IPS DF 4.7 (cell line): ENCODE results near the gene ADAMTS8.

Experiments used
- DNase-seq: peaks from one replicate; pipeline ENCODE4 v3.0.0-alpha.2; 2013; ENCODE audit warnings: low spot score; ENCODE audit errors: extremely low read depth

The ADAMTS8 gene

DNA sequence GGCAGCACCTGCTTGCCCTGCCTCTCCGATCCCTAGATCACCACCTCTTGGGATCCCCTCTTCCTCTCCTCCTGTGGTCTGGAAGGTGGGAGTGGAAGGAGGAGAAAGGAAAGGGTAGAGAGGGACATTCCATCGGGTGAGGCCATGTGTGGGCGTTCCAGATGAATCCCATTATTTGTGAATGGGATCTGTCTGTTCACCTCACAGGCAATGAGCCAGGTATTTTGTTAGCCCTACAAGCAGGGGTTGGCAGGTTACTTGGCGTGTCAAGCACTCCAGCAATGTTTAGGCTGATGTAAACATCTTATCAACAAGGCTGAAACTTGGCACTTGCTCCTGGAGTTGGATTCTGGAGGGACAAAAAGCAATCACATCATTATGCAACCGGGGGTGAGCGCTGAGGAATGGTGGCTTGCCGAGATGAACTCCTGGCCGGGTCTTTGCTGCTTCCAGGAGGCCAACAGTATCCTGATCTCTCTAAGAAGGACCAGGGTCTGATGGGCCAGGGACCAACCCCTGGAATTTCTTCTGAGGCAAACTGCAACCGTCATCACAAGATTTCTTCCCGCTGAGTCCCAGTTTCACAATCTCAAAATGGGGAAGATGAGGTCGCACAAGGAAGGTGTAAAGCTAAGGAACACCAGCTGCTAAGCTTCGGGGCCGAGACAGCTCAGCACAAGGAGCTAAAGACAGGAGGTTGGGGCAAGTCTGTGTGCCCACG lies 7.8 kb downstream of the ADAMTS8 start:
- no peak for DNase-seq

DNA sequence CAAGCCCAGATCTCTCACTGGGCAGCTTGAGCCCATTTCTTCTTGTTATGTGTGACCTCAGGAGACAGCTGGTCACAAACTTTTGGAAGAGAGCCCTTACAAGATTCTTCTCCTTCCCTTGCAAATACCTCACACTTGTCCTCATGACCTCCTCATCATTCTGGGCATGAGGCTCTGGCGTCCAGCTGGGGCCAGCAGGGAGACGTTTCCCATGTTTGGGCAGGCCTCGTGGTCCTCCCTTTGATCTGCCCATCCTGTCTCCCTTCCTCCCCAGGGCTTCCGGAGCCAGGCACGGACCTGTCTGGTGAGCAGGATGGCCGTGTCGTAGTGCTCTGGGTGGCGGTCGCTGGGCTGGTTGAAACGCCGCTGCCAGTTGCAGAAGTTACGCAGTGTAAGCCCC lies 9.7 kb downstream of the ADAMTS8 start:
- no peak for DNase-seq

DNA sequence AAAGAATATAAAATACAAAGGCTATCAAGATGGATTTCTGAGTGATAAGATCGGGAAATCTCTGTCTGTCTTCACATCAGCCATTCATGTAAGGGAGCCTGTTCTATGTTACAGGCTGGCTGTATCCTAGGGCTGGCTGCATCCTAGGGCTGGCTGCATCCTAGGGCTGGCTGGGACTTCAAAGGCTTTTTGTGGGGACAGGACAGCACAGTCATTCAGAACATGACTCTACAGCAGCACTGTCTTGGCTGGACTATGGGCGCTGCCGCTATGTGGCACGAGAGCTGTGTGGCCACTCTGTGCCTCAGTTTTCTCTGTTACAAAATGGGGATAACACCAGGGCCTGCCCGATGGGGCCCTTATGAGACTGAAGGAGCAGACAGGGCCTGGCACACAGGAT lies 10.2 kb downstream of the ADAMTS8 start:
- DNase-seq, result no peak

DNA sequence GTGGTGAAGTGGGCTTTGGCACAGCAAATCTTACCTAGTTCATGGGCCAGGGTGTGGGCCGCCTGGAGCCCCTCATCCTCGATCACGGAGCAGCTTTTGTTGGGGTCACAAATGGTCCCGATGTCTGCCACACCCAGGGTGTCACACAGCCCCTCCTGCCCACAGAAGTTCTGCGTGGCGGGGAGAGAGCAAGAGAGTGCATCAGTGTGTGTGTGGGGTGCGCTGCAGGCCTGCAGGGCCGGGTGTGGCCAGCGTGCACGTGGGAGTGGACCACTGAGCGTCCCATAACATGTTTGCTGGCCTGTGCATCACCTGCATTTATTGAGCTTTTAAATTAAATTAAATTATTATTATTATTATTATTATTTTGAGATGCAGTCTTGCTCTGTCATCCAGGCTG lies 11.5 kb downstream of the ADAMTS8 start:
- DNase-seq, result no peak

DNA sequence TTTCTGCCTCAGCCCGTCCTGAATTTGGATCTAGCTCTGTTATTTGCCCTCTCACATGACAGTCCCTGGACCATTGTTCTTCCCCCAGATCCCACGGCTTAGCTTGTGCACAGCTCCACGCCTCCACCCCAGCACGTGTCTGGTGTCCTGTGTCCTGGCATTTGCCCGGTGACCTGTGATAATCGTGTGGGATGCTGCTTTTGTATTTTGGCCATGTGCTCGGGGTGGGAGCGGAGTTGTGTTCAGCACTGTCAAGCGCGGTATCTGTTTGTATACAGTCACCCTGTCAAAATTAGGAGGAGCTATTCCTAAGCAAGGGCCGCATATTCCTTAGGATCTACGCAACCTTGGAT lies 11.9 kb downstream of the ADAMTS8 start:
- no peak for DNase-seq

DNA sequence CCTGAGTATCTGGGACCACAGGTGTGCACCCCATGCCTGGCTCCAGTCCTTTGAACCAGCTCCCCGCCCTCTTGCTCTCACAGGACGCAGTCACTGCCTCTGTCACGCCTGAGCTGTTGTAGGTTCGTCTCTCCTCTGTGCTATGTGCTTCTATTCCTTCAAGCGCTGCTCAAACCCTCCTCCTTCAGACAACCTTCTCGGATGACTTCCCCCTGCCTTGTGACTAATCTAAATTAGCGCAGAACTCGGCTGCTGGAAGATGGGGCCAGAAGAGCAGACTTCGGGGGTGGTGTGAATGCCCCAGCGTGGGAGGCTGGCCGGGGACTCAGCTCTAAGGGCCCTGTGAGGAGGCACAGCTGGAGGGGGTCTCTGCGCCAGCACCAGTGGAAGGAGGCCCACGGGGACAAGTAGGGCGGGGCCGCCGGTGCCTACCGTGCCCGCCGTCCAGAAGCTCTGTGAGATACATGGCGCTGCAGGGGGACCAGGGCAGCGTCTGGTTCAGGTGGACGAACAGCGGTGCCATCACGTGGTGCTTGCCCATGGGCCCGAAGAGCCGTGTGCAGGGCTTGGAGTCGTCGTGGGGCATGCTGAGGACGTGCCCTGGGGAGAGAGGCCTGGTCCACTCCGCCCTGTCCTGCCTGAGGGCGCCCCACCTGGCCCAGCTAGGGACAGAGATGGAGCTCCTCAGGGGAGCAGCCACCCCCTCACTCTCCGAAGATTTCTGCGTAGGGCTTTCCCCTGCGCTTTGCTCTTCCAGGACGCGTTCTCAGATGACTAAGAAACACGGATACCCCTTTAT lies 12.5 kb downstream of the ADAMTS8 start:
- no peak for DNase-seq

DNA sequence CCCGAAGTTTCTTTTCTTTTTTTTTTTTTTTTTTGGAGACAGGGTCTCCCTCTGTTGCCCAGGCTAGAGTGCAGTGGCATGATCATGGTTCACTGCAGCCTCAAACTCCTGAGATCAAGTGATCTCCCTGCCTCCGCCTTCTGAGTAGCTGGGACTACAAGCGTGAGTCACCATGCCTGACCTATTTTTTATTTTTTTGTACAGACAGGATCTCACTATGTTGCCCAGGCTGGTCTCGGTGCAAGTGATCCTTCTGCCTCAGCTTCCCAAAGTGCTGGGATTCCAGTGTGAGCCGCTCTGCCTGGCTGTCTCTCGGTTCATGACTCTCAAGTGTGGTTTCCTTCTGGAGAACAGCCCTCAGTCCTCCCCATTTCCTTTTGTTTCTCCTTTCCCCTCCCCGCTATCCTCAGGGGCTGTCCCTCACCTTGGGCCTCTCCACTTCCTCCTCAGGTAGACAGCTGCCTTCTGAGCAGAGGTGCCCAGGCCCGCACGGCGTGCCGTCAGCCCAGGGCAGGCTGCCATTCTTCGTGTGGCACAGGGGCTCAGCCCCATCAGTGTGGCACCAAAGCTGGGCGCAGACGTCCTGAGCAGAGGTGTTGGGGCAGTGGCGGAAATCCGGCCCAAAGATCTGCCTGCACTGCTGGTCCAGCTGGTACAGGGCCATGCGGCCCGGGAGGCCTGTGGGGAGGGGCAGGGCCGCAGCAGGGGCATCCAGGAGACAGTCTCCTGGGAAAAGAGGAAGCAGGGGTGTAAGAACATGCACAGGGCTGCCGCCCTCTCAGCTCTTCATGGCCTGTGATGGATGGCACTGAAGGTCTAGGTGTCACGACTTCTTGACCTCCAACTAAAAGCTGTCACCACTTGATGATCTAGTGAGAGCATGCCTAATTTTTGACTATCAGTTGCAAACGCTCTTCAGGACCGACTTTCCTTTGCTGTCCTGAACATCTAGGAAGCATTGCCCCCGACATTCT lies 14.0 kb downstream of the ADAMTS8 start:
- no peak for DNase-seq

DNA sequence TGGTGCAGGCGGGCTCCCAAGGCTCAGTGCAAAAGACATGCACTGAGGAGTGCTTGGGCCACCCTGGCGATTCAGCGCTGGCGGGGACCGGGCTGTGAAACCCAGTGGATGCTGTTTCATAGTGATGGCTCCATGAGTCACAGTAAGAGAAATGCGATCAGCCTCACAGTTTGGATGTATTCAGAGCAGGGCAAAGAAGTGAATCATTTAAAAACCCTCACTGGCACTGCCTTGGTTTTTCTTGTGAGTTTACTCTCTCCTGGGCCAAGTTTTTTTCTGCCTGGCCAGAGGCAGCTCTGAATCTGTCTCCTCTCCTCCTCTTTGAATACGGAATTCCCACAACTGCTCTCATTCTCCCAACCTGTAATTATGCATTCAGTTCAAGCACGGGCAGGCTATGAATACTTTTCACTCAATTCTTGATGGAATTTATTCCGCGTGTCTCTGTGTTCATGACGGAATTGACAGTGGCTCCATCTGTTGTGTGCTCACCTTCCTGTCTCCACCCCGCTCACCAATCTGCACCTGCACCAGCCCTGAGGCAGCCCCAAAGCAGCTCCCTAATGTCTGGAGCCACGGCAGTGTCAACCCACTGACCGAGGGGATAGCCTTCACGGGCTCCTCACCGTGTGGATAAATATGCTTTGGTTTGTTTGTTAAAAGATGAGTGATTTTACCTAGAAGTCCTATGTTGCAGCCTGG lies 14.9 kb downstream of the ADAMTS8 start:
- DNase-seq, result no peak

DNA sequence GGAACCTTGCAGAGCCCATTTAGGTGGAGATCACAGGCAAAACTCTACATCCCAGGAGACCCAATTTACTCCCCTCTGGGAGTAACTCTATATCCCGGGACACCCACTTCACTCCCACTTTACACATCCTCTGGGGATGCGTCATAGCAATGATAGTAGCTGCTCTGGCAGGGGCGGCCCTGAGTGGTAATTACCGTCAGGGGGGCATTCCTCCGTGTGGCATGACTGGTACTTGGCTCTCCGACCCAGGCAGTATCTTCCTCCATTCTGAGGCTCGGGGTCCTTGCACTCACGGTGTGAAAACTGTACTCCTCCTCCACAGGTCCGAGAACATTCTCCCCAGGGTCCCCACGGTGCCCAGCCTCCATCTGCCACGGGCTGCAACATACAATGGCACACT lies 17.2 kb downstream of the ADAMTS8 start:
- DNase-seq, result no peak

DNA sequence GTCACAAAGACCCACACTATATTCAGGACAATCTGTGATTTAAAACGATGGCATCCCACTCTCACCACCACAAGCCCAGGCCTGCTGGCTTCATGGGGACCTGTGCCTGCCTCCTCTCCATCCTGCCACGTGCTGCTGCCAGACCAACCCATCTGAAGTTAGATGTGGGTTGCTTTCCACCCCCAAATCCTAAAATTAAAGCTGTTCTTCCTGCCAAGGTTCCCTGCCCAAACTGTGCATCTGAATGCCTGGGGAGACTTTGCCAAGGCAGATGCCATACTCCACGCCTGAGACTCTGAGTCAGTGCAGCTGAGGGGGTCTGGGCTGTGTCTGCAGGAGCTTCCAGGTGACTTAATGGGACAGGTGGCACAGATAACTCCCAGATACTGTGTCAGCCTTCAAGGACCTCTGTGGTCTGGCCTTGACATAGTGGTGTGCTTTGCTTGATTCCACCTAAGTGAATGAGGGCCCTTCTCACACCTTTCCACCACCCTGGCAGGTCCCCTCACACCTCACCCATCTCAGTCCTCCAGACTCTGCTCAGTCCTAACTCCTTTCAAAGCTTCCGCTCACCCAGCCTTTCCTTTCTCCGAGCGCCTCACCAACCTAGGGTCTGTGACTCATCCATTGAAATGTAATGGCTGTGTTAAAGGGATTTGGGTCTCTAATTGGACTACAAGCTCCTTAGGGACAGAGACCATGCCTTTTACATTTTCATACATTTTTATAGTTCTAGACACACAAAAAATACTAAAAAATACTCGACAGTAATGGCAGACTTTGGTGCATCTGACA lies 18.6 kb downstream of the ADAMTS8 start:
- DNase-seq, result no peak

DNA sequence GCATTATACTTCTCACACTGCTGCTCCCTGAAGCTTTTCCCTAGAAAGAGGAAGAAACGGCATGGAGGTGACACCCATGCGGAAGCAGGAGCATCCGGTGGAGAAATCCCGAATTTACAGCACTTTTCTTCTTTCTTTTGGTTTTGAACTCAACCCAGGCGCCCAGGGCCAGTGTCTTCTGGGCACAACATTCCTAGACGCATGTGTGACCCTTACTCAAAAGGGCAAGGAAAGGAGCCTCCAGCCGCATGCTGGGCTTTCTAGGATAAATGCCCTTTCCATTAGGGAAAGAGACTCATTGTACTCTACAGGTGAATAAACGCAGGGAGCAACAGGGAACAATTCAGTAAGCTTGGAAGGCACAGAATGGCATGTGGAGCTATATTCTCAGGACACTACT lies 19.5 kb downstream of the ADAMTS8 start:
- DNase-seq, result no peak

DNA sequence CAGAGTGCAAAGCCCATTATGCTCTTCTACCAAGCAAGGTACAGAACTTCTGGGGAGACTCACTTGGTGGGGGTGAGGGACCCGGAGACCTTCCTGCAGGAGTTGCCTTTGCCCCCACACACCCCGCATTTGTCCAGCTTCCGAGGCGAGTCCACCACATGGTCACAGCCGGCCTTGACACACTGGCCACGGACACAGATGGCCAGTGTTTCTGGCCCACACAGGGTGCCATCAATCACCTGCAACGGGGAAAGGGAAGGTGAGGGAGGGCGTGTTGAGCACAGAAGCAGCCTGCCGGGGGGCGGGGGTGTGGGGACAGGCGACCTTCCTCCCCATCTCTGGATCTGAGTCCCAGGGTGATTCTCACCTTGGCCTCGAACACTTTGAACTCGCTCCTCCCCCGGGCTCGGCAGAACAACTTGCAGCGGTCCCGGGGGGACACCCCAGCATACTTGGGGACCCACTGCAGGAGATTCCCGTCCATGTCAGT lies 20.0 kb downstream of the ADAMTS8 start:
- DNase-seq, result no peak

DNA sequence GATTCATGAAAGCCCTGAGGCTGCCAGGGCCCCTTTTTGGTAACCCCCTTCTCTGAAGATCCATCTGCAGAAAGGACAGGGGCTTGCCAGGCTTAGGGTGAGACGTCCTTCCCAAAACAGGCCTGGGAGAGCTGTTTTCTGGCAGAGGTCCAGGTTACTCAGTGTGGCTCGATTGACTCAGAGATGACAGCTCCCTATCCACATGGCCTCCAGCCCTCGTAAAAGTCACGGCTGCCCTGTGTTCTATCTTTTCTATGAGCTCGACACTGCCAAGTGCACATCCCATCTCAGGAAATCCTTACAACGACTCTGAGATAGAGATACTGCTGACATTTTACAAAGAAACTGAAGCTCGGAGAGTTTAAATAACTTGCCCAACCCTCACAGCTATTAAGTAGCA lies 20.4 kb downstream of the ADAMTS8 start:
- no peak for DNase-seq

DNA sequence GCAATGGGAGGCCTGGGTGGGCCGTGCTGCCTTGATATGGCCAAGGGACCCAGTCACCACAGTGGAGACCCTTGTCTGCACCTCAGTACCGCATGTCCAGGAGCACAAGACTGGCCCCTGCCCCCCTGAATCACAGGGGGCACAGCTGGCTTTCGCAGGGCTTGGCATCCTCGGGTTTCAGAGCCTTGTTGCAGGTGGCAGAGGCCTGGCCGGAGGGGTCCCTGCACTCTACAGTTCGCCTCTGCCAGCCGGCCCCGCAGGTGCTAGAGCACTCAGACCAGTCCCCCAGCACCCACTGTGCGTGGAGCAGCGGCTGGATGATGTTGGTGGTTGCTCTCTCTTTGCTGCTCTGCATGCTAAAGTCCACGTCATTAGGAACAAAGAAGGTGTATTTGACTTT lies 23.0 kb downstream of the ADAMTS8 start:
- no peak for DNase-seq

DNA sequence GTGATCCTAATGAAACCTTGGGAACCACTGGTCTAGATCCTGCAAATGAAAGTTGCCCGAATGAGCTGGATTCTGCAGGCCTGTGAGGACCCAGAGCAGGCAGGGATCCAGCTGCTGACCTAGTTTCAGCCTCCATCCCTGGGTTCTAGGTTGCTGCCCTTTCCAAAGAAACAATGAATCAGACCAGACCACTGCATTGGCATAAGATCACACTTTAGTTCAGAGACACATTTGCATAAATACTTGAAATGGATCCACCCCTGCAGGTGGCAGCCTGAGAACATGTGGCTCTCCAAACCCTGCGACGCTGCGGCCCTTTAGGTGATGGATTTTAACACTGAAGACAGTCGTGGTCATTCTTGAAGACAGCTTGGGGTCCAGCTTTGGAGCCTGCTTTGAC lies 23.7 kb downstream of the ADAMTS8 start:
- no peak for DNase-seq

DNA sequence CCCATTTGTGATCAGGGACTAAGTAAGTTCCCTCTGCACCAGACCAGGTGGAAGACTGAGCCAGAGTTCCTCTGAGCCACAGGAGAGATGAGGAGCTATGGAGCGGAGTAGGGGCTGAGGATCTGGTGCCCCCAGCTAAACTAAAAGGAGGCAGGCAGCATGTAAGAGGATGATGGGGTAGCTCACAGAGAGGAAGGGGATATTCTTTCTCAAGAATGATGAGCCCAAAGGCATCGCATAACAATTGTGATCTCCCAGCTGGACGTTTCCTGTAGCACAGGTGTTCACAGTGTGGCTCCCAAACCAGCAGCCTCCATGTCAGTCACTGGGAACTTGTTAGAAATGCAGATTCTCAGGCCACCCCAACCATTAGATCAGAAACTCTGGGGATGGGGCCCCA lies 24.4 kb downstream of the ADAMTS8 start:
- DNase-seq, result peak; percentile 96

DNA sequence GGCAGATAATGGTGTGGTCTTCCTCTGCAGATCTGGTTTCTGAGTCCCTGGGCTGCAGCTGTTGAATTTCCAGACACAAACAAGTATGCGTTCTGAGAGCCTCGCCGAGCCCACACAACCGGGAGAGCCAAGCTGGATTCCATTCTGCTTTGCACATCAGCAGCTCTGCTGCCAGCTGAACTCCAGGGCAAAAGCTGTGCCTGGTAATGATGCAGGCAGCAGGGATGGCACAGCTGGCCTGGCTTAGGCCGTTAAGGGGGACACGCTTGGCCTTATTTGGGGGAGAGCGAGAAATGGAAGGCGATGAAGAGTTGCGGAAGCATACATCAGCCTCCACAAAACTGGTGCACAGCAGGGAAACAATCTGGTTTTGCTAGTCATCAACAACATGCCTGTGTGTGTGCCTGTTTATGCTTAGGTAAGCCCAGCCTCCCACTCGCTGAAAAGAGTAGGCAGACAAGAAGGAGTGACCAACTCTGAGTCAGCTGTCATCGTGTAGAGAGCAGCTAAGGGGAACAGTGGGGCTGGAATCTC lies 25.1 kb downstream of the ADAMTS8 start:
- no peak for DNase-seq

DNA sequence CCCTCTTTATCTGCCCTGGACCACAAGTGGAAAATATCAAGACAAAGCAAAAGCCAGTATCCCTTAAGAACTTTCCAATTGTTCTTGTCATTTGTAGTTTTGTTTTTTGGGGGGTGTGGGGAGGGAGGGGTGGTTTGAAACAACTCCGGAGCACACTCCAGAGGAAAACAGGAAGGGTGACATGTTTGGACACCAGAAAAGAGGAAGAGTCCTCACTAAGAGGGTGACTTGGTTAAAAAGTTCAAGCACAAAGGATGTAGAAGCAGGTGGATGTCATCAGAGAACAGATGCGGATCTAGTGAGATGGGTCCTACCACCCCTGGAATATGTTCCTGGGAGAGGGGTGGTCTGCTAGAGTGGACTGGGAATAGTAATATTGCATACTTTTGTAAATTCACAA lies 25.8 kb downstream of the ADAMTS8 start:
- no peak for DNase-seq

DNA sequence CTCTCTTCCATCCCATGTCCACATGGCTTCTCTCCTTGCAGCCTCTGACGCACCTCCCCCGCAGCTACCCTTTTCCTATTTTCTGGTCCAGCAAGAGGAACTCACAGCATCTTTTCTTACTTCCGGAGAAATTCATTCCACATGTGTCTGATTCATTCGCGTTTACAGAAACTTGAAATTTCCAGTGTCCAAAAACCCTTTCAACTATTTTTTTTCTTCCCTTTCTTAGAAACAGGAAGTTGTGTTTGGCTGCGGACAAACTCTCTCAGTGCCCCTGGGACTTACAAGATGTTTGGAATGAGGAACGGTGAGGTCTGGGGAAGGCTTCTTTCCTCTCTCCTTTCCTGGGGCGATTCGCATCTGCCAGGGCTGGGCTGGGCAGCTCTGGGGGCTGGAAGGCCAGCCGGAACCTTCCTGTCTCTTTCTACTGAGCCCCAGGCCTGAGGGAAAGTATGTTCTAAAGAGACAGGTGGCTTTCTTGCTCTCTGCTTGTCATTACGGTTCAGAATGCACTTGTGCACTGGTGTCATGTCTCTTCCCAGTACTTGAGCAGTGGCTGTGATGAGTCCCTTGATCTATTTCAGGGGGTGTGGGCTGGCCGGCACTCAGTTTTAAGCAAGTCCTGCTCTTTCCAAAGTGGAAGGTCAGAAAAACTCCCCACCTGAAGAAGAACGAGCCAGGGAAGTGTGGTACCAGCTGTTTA lies 27.5 kb downstream of the ADAMTS8 start:
- DNase-seq, result no peak
